Medulla oblongata (tissue), 1 donor: ENCODE data around the gene ASTL.
"Not testable (repeated sequence)": the region's sequence is repeated elsewhere in the genome, so short reads cannot be mapped to it uniquely, and the experiment has no call there.

Source experiments
- DNase-seq: peaks from one replicate; pipeline ENCODE4 v3.0.0-alpha.2; 2015; ENCODE audit errors: extremely low spot score

Gene ASTL

GRCh38 chr2:96146153-96146880 is 8.0 kb upstream of the ASTL start:
- peak; percentile 70 for DNase-seq

DNA sequence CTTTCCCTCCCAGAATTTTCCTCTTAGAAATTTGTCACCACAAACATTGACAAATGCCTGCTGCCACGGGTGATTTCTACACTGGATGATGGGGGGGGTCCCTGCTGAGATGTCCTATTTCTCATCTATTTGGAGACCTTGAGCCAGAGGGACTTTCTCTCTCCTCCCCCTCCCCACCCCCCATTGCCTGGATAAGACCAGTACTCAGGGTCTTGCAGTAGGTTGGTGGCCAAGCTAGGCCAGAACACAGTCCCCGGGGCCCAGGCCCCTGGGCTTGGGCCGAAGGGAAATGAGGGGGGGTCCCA is 7.5 kb upstream of the ASTL start:
- no peak for DNase-seq

GRCh38 chr2:96145036-96145847 is 6.9 kb upstream of the ASTL start, which contains the start of gene DUSP2:
DUSP2 (minus strand) TSS chr2:96145440; CDS start chr2:96145354, 86 bp downstream.
- peak; percentile 68 for DNase-seq

DNA sequence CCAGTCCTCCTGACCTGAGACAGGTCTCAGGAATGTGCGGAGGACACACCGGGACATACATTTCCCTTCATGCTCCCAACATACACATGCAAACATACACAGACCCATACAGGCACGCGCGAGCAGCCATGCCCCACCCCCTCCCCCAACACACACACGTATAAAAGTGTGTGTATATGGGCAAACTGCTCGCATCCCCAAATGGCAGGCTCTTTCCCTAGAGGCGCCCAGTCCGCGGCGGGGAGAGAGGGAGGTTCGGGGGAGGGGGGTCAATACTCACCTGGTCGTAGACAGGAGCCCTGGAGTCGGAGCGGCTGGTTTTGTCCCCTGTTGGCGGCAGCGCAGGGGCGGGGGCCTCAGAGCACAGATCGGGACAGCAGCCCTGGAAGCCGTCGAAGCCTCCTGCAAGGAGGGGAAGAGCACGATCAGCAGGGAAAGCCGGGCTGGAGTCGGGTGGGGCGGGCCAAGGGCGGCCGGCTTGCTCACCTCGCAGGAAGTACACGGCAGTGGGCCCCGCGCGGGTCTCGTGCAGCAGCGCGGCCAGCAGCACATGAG is 6.3 kb upstream of the ASTL start:
- DNase-seq: no peak

- DNase-seq: no peak
Measured at GRCh38 chr2:96143848-96144480, 5.7 kb upstream of the ASTL start.

GRCh38 chr2:96143231-96143847 is 5.0 kb upstream of the ASTL start:
- no peak for DNase-seq

GRCh38 chr2:96142217-96143113 is 4.2 kb upstream of the ASTL start:
- DNase-seq: no peak

DNA sequence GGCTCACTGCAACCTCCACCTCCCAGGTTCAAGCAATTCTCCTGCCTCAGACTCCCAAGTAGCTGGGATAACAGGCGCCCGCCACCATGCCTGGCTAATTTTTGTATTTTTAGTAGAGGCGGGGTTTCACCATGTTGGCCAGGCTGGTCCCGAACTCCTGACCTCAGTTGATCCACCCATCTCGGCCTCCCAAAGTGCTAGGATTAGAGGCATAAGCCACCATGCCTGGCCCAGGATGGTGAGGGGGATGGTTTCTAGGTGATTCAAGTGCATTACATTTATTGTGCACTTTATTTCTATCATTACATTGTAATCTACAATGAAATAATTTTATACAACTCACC is 3.3 kb upstream of the ASTL start:
- not testable (repeated sequence) for DNase-seq

DNA sequence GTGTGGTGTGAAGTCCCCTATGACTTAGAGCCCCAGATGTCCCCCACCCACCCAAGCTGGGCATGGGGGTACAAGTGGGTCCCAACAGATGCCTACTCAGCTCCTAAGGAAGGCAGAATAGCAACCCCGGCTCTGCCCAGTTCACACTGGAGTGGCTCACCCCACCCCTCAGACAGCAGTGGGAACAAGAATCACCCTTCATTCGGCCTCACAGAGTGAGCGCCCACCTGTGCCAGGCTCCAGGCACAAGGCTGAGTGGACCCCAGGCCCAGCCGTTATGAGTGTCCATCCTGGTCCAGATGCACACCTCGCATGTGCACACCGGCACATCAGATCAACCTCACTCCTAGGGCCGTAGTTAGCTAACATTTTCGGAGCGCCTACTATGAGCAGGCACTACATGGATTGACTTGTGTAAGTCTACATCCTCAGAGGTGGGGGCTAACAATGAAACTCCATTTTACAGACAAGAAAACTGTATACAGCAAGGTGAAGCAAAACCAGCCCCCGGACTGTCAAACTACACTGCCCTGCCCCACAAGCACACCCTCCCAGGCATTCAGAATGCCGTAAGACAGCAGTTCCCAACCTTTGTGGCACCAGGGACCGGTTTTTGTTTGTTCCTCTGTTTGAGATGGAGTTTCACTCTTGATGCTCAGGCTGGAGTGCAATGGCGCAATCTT is 2.8 kb upstream of the ASTL start:
- DNase-seq: no peak

DNA sequence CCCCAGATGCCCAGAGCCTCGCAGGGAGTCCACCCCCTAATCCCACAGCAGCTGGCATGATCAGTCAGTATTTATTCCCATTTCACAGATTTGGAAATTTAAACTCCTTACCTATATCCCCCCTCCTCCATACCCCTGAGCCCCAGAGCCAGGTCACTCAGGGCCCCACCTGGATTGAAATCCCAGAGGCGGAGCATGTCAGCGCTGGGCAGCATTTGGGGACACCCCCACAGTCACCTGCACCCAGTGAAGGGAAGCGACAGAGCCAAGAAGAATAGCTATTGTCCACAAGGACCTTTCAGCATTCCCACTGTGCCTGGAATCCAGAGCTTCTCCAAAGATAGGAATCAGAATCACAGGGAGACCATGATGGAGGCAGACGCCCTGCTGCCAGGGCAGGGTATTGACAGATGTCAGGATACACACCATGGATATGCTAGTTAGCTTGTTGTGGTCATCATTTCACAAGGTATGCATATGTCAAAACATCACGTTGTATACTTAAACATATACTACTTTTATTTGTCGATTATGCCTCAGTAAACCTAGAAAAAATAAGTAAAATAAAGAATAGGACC is 968 bp upstream of the ASTL start:
- DNase-seq: no peak

DNA sequence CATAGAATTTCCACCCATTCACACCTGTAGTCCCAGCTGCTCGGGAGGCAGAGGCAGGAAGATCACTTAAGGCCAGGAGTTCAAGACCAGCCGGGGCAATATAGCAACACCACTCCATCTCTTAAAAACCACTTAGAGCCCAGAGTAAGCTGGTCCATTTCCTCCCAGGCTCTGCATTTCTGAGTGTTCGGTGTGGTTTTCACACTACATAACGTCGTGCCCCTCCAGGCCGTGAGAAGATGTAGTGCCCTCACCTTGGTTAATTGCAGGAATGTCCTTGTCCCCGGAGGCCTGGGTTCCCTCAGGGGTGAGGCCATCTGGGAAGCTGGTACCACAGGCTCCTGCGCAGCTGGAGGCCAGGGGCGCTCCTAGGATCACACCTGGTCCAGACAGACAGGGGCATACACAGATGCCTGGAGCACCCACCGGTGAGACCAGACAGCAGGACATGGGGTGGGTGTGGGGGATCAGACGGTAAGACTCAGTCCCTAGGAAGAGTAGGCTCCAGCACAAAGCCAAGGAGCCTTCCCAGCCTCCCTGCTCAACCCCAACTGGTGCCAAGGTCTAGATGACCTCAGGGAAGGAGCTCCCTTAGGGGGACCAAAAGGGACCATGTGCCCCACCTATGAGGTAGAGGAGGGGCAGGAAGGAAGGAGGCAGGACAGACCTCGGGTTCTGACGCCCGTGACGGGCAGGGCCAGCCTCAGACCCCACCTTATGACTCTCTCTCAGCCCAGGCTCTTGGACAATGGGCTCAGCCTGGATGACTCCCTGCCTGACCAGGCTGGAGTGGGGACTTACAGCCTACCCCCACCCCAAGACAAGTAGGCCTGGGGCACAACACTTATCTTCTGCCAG is 752 bp downstream of the ASTL start:
- no peak for DNase-seq

DNA sequence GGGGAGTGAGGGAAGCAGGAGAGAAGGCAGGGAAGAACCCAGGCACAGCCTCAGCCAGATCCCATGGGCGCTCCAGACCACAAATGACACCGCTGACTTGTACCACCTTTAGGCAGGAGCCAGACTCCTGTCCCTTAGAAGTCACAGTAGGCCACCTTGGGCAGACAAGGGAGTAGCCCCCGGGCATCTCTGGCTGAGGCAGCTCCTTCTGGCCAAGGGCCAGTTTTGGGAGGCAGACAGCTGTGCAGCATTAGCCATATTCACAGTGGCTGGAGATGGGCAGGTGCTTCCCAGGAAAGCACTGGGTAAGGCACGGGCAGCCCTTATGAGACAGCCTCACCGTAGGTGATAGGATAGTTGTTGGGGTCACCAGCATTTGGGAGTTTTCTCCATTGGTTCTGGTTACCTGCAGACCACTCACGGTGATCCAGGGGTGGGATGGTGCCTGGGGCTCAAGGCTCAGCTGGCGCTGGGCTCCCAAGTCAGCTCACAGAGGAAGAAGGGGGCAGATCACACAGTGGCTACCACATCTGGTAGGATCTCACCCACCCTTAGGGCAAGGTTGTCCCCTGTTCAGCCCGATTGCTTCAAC is 2.1 kb downstream of the ASTL start:
- no peak for DNase-seq

DNA sequence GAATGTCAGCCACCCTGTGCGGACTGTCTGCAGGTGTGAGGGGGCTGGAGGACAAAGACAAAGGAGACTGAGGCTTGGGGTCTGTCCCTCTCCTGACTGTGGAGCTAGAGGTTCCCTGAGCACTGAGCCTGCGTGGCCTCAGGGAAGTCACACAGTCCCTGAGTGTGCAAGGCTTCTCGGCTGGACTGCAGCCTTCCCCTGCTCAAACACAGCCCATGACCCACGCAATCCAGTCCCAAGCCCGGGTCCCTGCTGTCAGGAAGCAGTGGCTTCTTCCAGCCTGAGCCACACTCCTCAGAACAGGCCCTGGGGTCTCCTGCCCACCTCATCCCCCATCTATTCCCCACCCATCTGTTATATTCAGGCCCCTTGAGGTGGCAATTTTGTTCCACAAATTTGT is 2.7 kb downstream of the ASTL start:
- DNase-seq: no peak

DNA sequence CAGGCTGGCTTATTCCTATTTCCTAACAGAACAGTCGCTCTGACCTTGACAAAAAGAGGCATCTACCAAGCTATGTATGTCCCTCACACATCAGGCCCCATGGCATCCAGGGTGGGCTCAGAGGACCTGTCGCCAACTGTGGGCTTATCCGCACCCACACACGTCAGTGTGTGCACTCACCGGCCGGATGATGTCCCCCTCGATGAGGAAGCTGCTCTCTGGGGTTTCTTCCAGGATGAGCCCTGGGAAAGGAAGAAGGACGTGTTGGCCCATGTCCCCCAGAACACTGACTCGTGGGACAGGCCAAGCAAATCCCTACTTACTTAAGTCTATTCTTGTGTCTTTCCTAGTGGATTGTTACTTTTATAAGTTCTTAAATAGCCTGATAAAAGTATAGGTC is 3.1 kb downstream of the ASTL start:
- no peak for DNase-seq

- no peak for DNase-seq
Measured at GRCh38 chr2:96134421-96134820, 3.9 kb downstream of the ASTL start.

GRCh38 chr2:96131813-96132745 is 6.2 kb downstream of the ASTL start:
- no peak for DNase-seq

- no peak for DNase-seq
Measured at GRCh38 chr2:96131152-96131812, 7.0 kb downstream of the ASTL start.
